ENCODE data around the gene RIT2.

GRCh38 chr18:42893977-42894376 is 221.5 kb downstream of the RIT2 start:
- TF ChIP-seq CTCF (IDR thresholded peaks at IDR 0.05) (no peak), POLR2A (IDR thresholded peaks at IDR 0.05) (no peak)

All from heart left ventricle (tissue), 13 donors.